ENCODE results near the gene SPATA7.

Gene SPATA7

DNA sequence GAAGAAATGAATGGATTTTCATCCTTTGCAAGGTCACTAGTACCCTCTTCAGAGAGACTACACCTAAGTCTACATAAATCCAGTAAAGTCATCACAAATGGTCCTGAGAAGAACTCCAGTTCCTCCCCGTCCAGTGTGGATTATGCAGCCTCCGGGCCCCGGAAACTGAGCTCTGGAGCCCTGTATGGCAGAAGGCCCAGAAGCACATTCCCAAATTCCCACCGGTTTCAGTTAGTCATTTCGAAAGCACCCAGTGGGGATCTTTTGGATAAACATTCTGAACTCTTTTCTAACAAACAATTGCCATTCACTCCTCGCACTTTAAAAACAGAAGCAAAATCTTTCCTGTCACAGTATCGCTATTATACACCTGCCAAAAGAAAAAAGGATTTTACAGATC lies 40.8 kb downstream of the SPATA7 start:
- DNase-seq (ENCODE audit: low read depth), result no peak
- no peak overlapping the region for H3K4me3 ChIP-seq (ENCODE audit: low read depth, low read length)
- TF ChIP-seq, protein P1, sequence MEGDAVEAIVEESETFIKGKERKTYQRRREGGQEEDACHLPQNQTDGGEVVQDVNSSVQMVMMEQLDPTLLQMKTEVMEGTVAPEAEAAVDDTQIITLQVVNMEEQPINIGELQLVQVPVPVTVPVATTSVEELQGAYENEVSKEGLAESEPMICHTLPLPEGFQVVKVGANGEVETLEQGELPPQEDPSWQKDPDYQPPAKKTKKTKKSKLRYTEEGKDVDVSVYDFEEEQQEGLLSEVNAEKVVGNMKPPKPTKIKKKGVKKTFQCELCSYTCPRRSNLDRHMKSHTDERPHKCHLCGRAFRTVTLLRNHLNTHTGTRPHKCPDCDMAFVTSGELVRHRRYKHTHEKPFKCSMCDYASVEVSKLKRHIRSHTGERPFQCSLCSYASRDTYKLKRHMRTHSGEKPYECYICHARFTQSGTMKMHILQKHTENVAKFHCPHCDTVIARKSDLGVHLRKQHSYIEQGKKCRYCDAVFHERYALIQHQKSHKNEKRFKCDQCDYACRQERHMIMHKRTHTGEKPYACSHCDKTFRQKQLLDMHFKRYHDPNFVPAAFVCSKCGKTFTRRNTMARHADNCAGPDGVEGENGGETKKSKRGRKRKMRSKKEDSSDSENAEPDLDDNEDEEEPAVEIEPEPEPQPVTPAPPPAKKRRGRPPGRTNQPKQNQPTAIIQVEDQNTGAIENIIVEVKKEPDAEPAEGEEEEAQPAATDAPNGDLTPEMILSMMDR (IDR thresholded peaks at IDR 0.05; ENCODE audit: control insufficient read depth, extremely low read depth, insufficient read depth), result no peak

DNA sequence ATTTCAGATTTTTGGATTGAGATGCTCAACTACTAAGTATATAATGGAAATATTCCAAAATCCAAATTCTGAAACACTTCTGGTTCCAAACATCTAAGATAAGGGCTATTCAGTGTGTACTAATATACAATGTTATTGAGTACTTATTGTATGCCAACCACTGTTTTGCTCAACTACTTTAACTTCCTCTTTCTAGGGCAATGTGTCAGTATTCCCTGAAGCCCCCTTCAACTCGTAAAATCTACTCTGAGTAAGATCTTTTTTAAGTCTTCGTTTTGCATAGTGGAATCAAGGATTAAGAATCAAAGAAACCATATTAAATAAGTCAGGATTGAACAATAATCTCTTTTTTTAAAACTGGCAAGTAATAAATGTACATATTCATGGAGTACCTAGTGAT lies 45.5 kb downstream of the SPATA7 start:
- no peak overlapping the region for H3K4me3 ChIP-seq (ENCODE audit: low read depth, low read length)
- TF ChIP-seq, protein P1 (IDR thresholded peaks at IDR 0.05; ENCODE audit: control insufficient read depth, extremely low read depth, insufficient read depth), result no peak

DNA sequence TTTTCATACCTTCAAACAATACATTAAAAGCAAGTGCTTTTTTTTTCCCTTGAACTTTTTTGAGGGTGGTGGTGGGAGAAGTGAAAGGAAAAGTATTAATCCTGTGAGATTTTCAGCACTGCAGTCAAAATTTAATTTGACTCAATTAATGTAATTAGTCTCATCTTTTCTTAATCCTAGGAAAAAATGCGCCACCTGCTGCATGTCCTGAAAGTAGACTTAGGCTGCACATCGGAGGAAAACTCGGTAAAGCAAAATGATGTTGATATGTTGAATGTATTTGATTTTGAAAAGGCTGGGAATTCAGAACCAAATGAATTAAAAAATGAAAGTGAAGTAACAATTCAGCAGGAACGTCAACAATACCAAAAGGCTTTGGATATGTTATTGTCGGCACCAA lies 52.2 kb downstream of the SPATA7 start:
- no peak overlapping the region for H3K4me3 ChIP-seq (ENCODE audit: low read depth, low read length)
- DNase-seq (ENCODE audit: low read depth), result no peak
- TF ChIP-seq, protein P1 (IDR thresholded peaks at IDR 0.05; ENCODE audit: control insufficient read depth, extremely low read depth, insufficient read depth), result peak; percentile 47

More for the DNA sequence above, 45.5 kb downstream of the SPATA7 start:
- DNase-seq (ENCODE audit: low read depth), result no peak

DNA sequence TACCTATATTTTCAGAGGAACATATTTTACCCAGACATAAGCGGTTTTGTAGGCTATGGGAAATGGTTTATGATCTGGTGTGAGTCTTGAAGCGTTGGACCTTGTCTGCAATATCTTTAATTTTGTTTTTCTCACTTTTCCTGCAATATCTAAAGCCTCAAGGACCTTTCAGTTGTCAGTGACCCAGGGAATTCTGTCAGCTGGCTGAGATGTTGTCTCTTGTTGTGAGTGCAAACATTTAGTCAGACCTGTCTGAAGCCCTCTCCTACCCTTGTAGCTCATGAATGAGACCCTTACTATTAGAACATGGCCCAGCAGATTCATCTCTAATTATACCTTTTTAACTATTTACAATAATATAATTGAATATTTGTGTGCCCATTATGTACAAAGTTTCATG lies 53.6 kb downstream of the SPATA7 start:
- DNase-seq (ENCODE audit: low read depth), result no peak
- H3K4me3 ChIP-seq (ENCODE audit: low read depth, low read length), result no peak overlapping the region
- TF ChIP-seq, protein P1 (IDR thresholded peaks at IDR 0.05; ENCODE audit: control insufficient read depth, extremely low read depth, insufficient read depth), result no peak

DNA sequence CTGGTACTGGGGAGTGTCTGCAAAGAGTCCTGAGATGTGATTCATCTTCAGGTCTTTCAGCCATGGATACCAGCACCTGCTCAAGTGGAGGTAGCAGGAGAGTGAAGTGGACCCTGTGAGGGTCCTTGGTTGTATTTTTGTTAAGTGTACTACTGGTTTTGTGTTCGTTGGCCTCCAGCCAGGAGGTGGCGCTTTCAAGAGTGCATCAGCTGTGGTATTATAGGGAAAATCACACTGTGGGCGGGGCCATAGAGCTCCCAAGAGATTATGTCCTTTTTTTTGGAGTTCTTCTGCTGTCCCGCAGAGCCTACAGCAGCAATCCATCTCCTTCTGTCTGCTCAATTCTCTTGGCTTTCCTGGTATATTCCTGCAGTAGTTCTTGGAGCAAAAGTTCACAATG lies 66.8 kb downstream of the SPATA7 start:
- TF ChIP-seq, protein P1 (IDR thresholded peaks at IDR 0.05; ENCODE audit: control insufficient read depth, extremely low read depth, insufficient read depth), result no peak
- no peak overlapping the region for H3K4me3 ChIP-seq (ENCODE audit: low read depth, low read length)
- DNase-seq (ENCODE audit: low read depth), result no peak

DNA sequence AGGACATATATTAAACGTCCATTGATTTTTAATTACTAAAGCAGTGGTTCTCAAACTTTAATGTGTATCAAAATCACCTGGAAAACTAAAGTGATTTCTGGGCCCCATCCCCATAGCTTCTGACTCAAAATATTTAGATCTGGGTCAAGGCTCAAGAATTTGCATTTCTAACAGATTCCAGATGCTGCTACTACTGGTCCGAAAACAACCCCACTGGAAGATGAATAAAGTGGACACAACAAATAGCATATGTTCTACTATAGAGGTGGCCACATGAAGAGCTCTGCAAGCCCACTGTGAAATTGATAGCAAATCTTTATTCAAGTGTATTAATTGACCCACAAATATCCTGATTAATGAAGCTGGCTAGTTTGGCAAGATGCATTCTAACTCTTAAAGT lies 69.4 kb downstream of the SPATA7 start:
- TF ChIP-seq, protein P1 (IDR thresholded peaks at IDR 0.05; ENCODE audit: control insufficient read depth, extremely low read depth, insufficient read depth), result no peak
- no peak overlapping the region for H3K4me3 ChIP-seq (ENCODE audit: low read depth, low read length)
- no peak for DNase-seq (ENCODE audit: low read depth)

DNA sequence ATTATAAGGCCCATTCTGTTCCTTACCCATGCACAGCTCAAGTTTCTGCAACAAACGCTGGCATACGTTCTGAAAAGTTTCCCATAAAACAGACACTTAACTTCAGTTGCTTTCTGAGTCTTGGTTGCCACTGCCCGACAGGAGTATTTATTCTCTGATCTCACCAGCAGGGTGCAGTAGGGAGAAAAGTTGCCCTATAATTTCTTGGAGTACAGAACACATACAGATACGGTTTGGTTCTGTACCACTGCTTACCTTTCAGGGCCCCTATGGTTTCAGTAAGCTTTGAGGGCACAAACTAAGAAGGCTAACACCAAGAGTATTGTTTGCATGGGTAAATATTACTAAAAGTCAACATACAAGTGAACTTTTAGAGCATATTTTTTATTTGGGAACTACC lies 77.9 kb downstream of the SPATA7 start:
- DNase-seq (ENCODE audit: low read depth), result peak; percentile 43
- H3K4me3 ChIP-seq (ENCODE audit: low read depth, low read length), result no peak overlapping the region
- TF ChIP-seq, protein P1 (IDR thresholded peaks at IDR 0.05; ENCODE audit: control insufficient read depth, extremely low read depth, insufficient read depth), result peak; percentile 63
